Dendritic cell treated with granulocyte-macrophage colony-stimulating factor and Interleukin-4, amounts not matched to agents 40 ng/mL and 50 ng/mL, for 4 days (primary cell): ENCODE results near the gene GLIS1.

Source experiments
- H3K27ac Mint-ChIP-seq: one replicate; pipeline ENCODE4 v1.8.0; 2022; ENCODE audit warnings: mild to moderate bottlenecking, mixed read lengths
- H3K27me3 Mint-ChIP-seq: one replicate; pipeline ENCODE4 v1.8.0; 2022; ENCODE audit warnings: mild to moderate bottlenecking, mixed read lengths
- H3K36me3 Mint-ChIP-seq: one replicate; pipeline ENCODE4 v1.8.0; 2022; ENCODE audit warnings: low read depth, mixed read lengths
- H3K4me1 Mint-ChIP-seq: one replicate; pipeline ENCODE4 v1.8.0; 2022; ENCODE audit warnings: low read depth, mixed read lengths
- H3K4me3 Mint-ChIP-seq: one replicate; pipeline ENCODE4 v1.8.0; 2022; ENCODE audit warnings: mild to moderate bottlenecking, moderate library complexity, mixed read lengths
- H3K9me3 Mint-ChIP-seq: one replicate; pipeline ENCODE4 v1.8.0; 2022; ENCODE audit warnings: mixed read lengths
- intact Hi-C: fragments of 100-400 bp; cut with micrococcal nuclease; formaldehyde crosslinking; loops from one replicate; pipeline ENCODE4 v1.15.0; 2022

Gene GLIS1

GRCh38 chr1:53606197-53606596, 132.8 kb downstream of the GLIS1 start:
- Mint-ChIP-seq H3K27me3 (peaks cover 3% of the 10 kb centered on the region), H3K4me1 (no peaks in the 10 kb centered on the region), H3K4me3 (no peak overlapping the region), H3K36me3 (no peaks in the 10 kb centered on the region), H3K27ac (no peak overlapping the region), H3K9me3 (peaks cover 12% of the 10 kb centered on the region)
- intact Hi-C loops = no loop called here

GRCh38 chr1:53605181-53605580, 133.8 kb downstream of the GLIS1 start:
- Mint-ChIP-seq H3K4me1 (no peaks in the 10 kb centered on the region), H3K27ac (no peak overlapping the region), H3K9me3 (peaks cover 2% of the 10 kb centered on the region), H3K36me3 (no peaks in the 10 kb centered on the region), H3K27me3 (no peaks in the 10 kb centered on the region), H3K4me3 (no peak overlapping the region)
- intact Hi-C loops = no loop called here

- H3K36me3 Mint-ChIP-seq = no peaks in the 10 kb centered on the region
- H3K27me3 Mint-ChIP-seq = no peaks in the 10 kb centered on the region
- no peak overlapping the region for H3K4me3 Mint-ChIP-seq
- no peak overlapping the region for H3K27ac Mint-ChIP-seq
- H3K4me1 Mint-ChIP-seq = no peaks in the 10 kb centered on the region
- no peaks in the 10 kb centered on the region for H3K9me3 Mint-ChIP-seq
- intact Hi-C loops = no loop called here
Measured at GRCh38 chr1:53604291-53604919, 134.6 kb downstream of the GLIS1 start.

GRCh38 chr1:53603431-53603830, 135.5 kb downstream of the GLIS1 start:
- no peaks in the 10 kb centered on the region for H3K9me3 Mint-ChIP-seq
- no peaks in the 10 kb centered on the region for H3K27me3 Mint-ChIP-seq
- intact Hi-C loops = no loop called here
- H3K27ac Mint-ChIP-seq = no peak overlapping the region
- no peak overlapping the region for H3K4me3 Mint-ChIP-seq
- no peaks in the 10 kb centered on the region for H3K36me3 Mint-ChIP-seq
- H3K4me1 Mint-ChIP-seq = no peaks in the 10 kb centered on the region

- no peaks in the 10 kb centered on the region for H3K27me3 Mint-ChIP-seq
- intact Hi-C loops = no loop called here
- H3K9me3 Mint-ChIP-seq = no peaks in the 10 kb centered on the region
- no peaks in the 10 kb centered on the region for H3K36me3 Mint-ChIP-seq
- H3K4me3 Mint-ChIP-seq = no peak overlapping the region
- no peak overlapping the region for H3K27ac Mint-ChIP-seq
- no peaks in the 10 kb centered on the region for H3K4me1 Mint-ChIP-seq
Measured at GRCh38 chr1:53601867-53602775, 136.8 kb downstream of the GLIS1 start.

GRCh38 chr1:53601031-53601745, 137.8 kb downstream of the GLIS1 start:
- H3K27ac Mint-ChIP-seq = no peak overlapping the region
- H3K36me3 Mint-ChIP-seq = no peaks in the 10 kb centered on the region
- no peak overlapping the region for H3K4me3 Mint-ChIP-seq

GRCh38 chr1:53600561-53600960, 138.4 kb downstream of the GLIS1 start:
- no peak overlapping the region for H3K27ac Mint-ChIP-seq
- no peaks in the 10 kb centered on the region for H3K36me3 Mint-ChIP-seq
- no peaks in the 10 kb centered on the region for H3K9me3 Mint-ChIP-seq
- intact Hi-C loops = no loop called here
- no peaks in the 10 kb centered on the region for H3K4me1 Mint-ChIP-seq
- H3K4me3 Mint-ChIP-seq = no peak overlapping the region
- no peaks in the 10 kb centered on the region for H3K27me3 Mint-ChIP-seq

More at GRCh38 chr1:53601031-53601745, 137.8 kb downstream of the GLIS1 start:
- Mint-ChIP-seq H3K4me1 (no peaks in the 10 kb centered on the region), H3K27me3 (no peaks in the 10 kb centered on the region), H3K9me3 (no peaks in the 10 kb centered on the region)
- intact Hi-C loops = no loop called here

- H3K4me1 Mint-ChIP-seq = no peaks in the 10 kb centered on the region
- no peaks in the 10 kb centered on the region for H3K27me3 Mint-ChIP-seq
- no peak overlapping the region for H3K4me3 Mint-ChIP-seq
- no peaks in the 10 kb centered on the region for H3K9me3 Mint-ChIP-seq
- no peak overlapping the region for H3K27ac Mint-ChIP-seq
- H3K36me3 Mint-ChIP-seq = no peaks in the 10 kb centered on the region
- intact Hi-C loops = no loop called here
Measured at GRCh38 chr1:53600001-53600400, 139.0 kb downstream of the GLIS1 start.

- Mint-ChIP-seq H3K27ac (no peak overlapping the region), H3K4me3 (no peak overlapping the region), H3K9me3 (no peaks in the 10 kb centered on the region), H3K36me3 (no peaks in the 10 kb centered on the region), H3K4me1 (no peaks in the 10 kb centered on the region), H3K27me3 (no peaks in the 10 kb centered on the region)
- intact Hi-C loops = no loop called here
Measured at GRCh38 chr1:53599481-53599880, 139.5 kb downstream of the GLIS1 start.

- Mint-ChIP-seq H3K9me3 (no peaks in the 10 kb centered on the region), H3K27ac (no peak overlapping the region), H3K4me3 (no peak overlapping the region), H3K27me3 (no peaks in the 10 kb centered on the region), H3K36me3 (no peaks in the 10 kb centered on the region), H3K4me1 (no peaks in the 10 kb centered on the region)
- intact Hi-C loops = no loop called here
Measured at GRCh38 chr1:53598966-53599365, 140.0 kb downstream of the GLIS1 start.

GRCh38 chr1:53595906-53596305, 143.1 kb downstream of the GLIS1 start:
- Mint-ChIP-seq H3K4me1 (no peaks in the 10 kb centered on the region), H3K27me3 (no peaks in the 10 kb centered on the region), H3K36me3 (no peaks in the 10 kb centered on the region), H3K4me3 (no peak overlapping the region), H3K9me3 (no peaks in the 10 kb centered on the region), H3K27ac (no peak overlapping the region)
- intact Hi-C loops = no loop called here

- no peaks in the 10 kb centered on the region for H3K4me1 Mint-ChIP-seq
- H3K27ac Mint-ChIP-seq = no peak overlapping the region
- H3K9me3 Mint-ChIP-seq = no peaks in the 10 kb centered on the region
- no peak overlapping the region for H3K4me3 Mint-ChIP-seq
- H3K36me3 Mint-ChIP-seq = no peaks in the 10 kb centered on the region
- H3K27me3 Mint-ChIP-seq = no peaks in the 10 kb centered on the region
- intact Hi-C loops = no loop called here
Measured at GRCh38 chr1:53594391-53595180, 144.4 kb downstream of the GLIS1 start.

- Mint-ChIP-seq H3K4me1 (no peaks in the 10 kb centered on the region), H3K27me3 (no peaks in the 10 kb centered on the region), H3K9me3 (no peaks in the 10 kb centered on the region), H3K36me3 (no peaks in the 10 kb centered on the region), H3K4me3 (no peak overlapping the region), H3K27ac (no peak overlapping the region)
- intact Hi-C loops = no loop called here
Measured at GRCh38 chr1:53593758-53594380, 145.1 kb downstream of the GLIS1 start.
